ENCODE results near the gene IQGAP3. TPM values are rescaled to one million over a fixed set of nuclear protein-coding genes. Genes with fewer than 3 reads are reported as not detected.

The IQGAP3 gene
- total and polyA plus RNA-seq, 2 donors (not counting 1 experiment from before 2014, with no cell fraction given) = 0.07 to 0.12 TPM

- no peaks in the 10 kb centered on the region for H3K9me3 Mint-ChIP-seq (ENCODE audit: insufficient read depth)
- 90% methylated on average over 3 of the region's 3 CpGs for WGBS (ENCODE audit: insufficient coverage)
- intact Hi-C loops (cut with micrococcal nuclease) = loop anchor here (5.0 kb wide), 1 partner anchor 36 kb away; no protein-coding TSS in a partner anchor
- ChIA-PET CTCF (interaction anchor here (0.7 to 15.5 kb wide), 7 partner anchors 14 to 149 kb away, joined by 3 to 383 read pairs (median 5); partner anchors contain the start of genes MEF2D and NAXE), POLR2A (interaction anchor here (0.6 to 11.9 kb wide), 3 partner anchors 16 to 138 kb away, joined by 3 to 193 read pairs (median 10); partner anchors contain the start of genes MEF2D and NAXE)
- TF ChIP-seq EZH2 (IDR thresholded peaks at IDR 0.05; ENCODE audit: borderline replicate concordance, insufficient read depth, low read depth, low read length, poor library complexity, severe bottlenecking) (no peak), CTCF (IDR thresholded peaks at IDR 0.05) (no peak)
- no peaks in the 10 kb centered on the region for H3K9me3 ChIP-seq (ENCODE audit: control extremely low read depth in 1 of 3, control insufficient read depth in 2 of 3, insufficient read depth in 1 of 3, low read length in 2 of 3)
- H3K36me3 ChIP-seq (replicated peaks in 1 of 2; ENCODE audit: control extremely low read depth in 1 of 2, control insufficient read depth in 1 of 2, extremely low read depth in 1 of 2, insufficient read depth in 2 of 2, low read length in 1 of 2) = peaks cover 0 to 38% of the 10 kb centered on the region in 2 experiments
- no peak overlapping the region for H3K4me3 ChIP-seq (ENCODE audit: control extremely low read depth in 1 of 5, extremely low read depth in 1 of 5, insufficient read depth in 1 of 5, low read depth in 2 of 5, low read length in 4 of 5)
- peaks cover 91% of the 10 kb centered on the region for H3K79me2 ChIP-seq (ENCODE audit: control insufficient read depth, insufficient read depth, low read length)
- peak overlapping the region in 1 of 2 donors; percentile 94 for H3K27ac ChIP-seq (ENCODE audit: low read length in 2 of 2)
- H3K9ac ChIP-seq (ENCODE audit: low read length) = no peak overlapping the region
- H3K27ac Mint-ChIP-seq = peak overlapping the region; percentile 96
- H2AFZ ChIP-seq (ENCODE audit: insufficient read depth, low read depth, low read length, poor library complexity, severe bottlenecking) = no peak overlapping the region
- H3K4me1 Mint-ChIP-seq = peaks cover 91% of the 10 kb centered on the region
- H3K27me3 Mint-ChIP-seq = no peaks in the 10 kb centered on the region
- peaks cover 94% of the 10 kb centered on the region for H4K20me1 ChIP-seq (ENCODE audit: control insufficient read depth, insufficient read depth, low read length, poor library complexity, severe bottlenecking)
- DNase-seq (no peak), ATAC-seq (ENCODE audit: low read depth) (no peak)
- no peaks in the 10 kb centered on the region for H3K27me3 ChIP-seq (replicated peaks in 1 of 4; ENCODE audit: control extremely low read depth in 1 of 4, control insufficient read depth in 3 of 4, insufficient read depth in 4 of 4, low read length in 3 of 4)
- H3K4me3 Mint-ChIP-seq = no peak overlapping the region
- no peak overlapping the region for H3K4me2 ChIP-seq (replicated peaks; ENCODE audit: low read depth, low read length, poor library complexity, severe bottlenecking)
- peaks cover 63 to 78% of the 10 kb centered on the region in 2 donors for H3K4me1 ChIP-seq (ENCODE audit: control insufficient read depth in 2 of 2, insufficient read depth in 2 of 2, low read length in 2 of 2)
These were observed 86.4 kb downstream of the IQGAP3 start for GRCh38 chr1:156485984-156486383.

- 94% methylated on average over 5 of the region's 6 CpGs for WGBS (ENCODE audit: insufficient coverage)
- no peak for TF ChIP-seq CTCF (IDR thresholded peaks at IDR 0.05)
- TF ChIP-seq EZH2 (IDR thresholded peaks at IDR 0.05; ENCODE audit: borderline replicate concordance, insufficient read depth, low read depth, low read length, poor library complexity, severe bottlenecking) = no peak
- Mint-ChIP-seq H3K4me1 (peaks cover 89% of the 10 kb centered on the region), H3K4me3 (no peak overlapping the region), H3K27me3 (no peaks in the 10 kb centered on the region), H3K9me3 (ENCODE audit: insufficient read depth) (no peaks in the 10 kb centered on the region), H3K27ac (peak overlapping the region; percentile 8)
- no peak overlapping the region for H3K4me3 ChIP-seq (ENCODE audit: control extremely low read depth in 1 of 5, extremely low read depth in 1 of 5, insufficient read depth in 1 of 5, low read depth in 2 of 5, low read length in 4 of 5)
- DNase-seq (no peak), ATAC-seq (ENCODE audit: low read depth) (no peak)
- ChIA-PET POLR2A (interaction anchor here (0.5 to 11.9 kb wide), 4 partner anchors 16 to 94 kb away, joined by 3 to 193 read pairs (median 10); partner anchors contain the start of gene MEF2D), CTCF (interaction anchor here (0.6 to 15.5 kb wide), 13 partner anchors 8 to 124 kb away, joined by 3 to 383 read pairs (median 3); partner anchors contain the start of gene MEF2D)
- no peaks in the 10 kb centered on the region for H3K9me3 ChIP-seq (ENCODE audit: control extremely low read depth in 1 of 3, control insufficient read depth in 2 of 3, insufficient read depth in 1 of 3, low read length in 2 of 3)
- H3K27me3 ChIP-seq (replicated peaks in 1 of 4; ENCODE audit: control extremely low read depth in 1 of 4, control insufficient read depth in 3 of 4, insufficient read depth in 4 of 4, low read length in 3 of 4) = no peaks in the 10 kb centered on the region
- H3K4me1 ChIP-seq (ENCODE audit: control insufficient read depth in 2 of 2, insufficient read depth in 2 of 2, low read length in 2 of 2) = peaks cover 52 to 77% of the 10 kb centered on the region in 2 donors
- no peak overlapping the region for H3K9ac ChIP-seq (ENCODE audit: low read length)
- no peak overlapping the region for H2AFZ ChIP-seq (ENCODE audit: insufficient read depth, low read depth, low read length, poor library complexity, severe bottlenecking)
- peaks cover 0 to 52% of the 10 kb centered on the region in 2 experiments for H3K36me3 ChIP-seq (replicated peaks in 1 of 2; ENCODE audit: control extremely low read depth in 1 of 2, control insufficient read depth in 1 of 2, extremely low read depth in 1 of 2, insufficient read depth in 2 of 2, low read length in 1 of 2)
- intact Hi-C loops (cut with micrococcal nuclease) = loop anchor here (5.0 kb wide), 1 partner anchor 38 kb away; no protein-coding TSS in a partner anchor
- peaks cover 94% of the 10 kb centered on the region for H4K20me1 ChIP-seq (ENCODE audit: control insufficient read depth, insufficient read depth, low read length, poor library complexity, severe bottlenecking)
- H3K79me2 ChIP-seq (ENCODE audit: control insufficient read depth, insufficient read depth, low read length) = peaks cover 91% of the 10 kb centered on the region
- peak overlapping the region in 1 of 2 donors; percentile 51 for H3K27ac ChIP-seq (ENCODE audit: low read length in 2 of 2)
- no peak overlapping the region for H3K4me2 ChIP-seq (replicated peaks; ENCODE audit: low read depth, low read length, poor library complexity, severe bottlenecking)
These were observed 87.8 kb downstream of the IQGAP3 start for GRCh38 chr1:156484480-156485058.
